22Rv1 (cell line): ENCODE measurements around the gene JHY.

ENCODE experiments used
- H3K27ac ChIP-seq: fragments of 450-650 bp; 2 replicates; pipeline ENCODE4 v1.5.1; 2017
- ZFX ChIP-seq: fragments of 450-650 bp; IDR thresholded peaks from 2 replicates; pipeline ENCODE4 v1.6.1; 2017; ENCODE audit warnings: antibody characterized with exemption, borderline replicate concordance
- TF ChIP-seq, protein P1 (sequence below): fragments of 450-650 bp; IDR thresholded peaks from 2 replicates; pipeline ENCODE4 v1.5.1; 2017; ENCODE audit warnings: mild to moderate bottlenecking

JHY gene

DNA sequence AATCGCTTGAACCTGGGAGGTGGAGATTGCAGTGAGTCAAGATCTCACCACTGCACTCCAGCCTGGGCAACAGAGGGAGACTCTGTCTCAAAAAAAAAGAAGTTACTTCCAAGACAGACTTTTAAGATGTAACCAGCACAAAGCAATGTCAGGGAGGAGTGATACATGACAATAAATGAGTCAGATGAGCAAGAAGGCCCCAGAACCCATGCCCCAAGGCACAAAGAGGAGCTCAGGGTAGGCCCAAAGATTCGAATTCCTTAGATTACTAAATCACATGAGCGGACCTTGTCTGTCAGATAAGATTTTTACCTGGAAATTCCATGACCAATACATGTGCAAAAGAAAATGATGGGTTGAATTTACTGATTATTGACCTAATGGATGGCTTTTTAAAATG, 10.5 kb upstream of the JHY start:
- no peak overlapping the region for H3K27ac ChIP-seq
- TF ChIP-seq, protein P1, sequence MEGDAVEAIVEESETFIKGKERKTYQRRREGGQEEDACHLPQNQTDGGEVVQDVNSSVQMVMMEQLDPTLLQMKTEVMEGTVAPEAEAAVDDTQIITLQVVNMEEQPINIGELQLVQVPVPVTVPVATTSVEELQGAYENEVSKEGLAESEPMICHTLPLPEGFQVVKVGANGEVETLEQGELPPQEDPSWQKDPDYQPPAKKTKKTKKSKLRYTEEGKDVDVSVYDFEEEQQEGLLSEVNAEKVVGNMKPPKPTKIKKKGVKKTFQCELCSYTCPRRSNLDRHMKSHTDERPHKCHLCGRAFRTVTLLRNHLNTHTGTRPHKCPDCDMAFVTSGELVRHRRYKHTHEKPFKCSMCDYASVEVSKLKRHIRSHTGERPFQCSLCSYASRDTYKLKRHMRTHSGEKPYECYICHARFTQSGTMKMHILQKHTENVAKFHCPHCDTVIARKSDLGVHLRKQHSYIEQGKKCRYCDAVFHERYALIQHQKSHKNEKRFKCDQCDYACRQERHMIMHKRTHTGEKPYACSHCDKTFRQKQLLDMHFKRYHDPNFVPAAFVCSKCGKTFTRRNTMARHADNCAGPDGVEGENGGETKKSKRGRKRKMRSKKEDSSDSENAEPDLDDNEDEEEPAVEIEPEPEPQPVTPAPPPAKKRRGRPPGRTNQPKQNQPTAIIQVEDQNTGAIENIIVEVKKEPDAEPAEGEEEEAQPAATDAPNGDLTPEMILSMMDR = no peak
- TF ChIP-seq ZFX = no peak

DNA sequence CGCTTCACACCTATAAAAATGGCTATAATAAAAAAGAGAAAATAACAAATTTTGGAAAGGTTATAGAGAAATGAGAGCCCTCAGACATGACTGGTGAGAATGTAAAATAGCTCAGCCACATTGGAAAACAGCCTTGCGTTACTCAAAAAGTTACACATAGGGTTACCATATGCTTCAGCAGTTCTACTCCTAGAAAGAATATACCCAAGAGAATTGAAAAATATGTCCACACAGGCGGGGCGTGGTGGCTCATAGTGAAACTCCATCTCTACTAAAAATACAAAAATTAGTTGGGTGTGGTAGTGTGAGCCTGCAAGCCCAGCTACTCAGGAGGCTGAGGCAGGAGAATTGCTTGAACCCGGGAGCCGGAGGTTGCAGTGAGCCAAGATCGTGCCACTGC, 7.6 kb upstream of the JHY start:
- TF ChIP-seq, protein P1 = no peak
- no peak for TF ChIP-seq ZFX
- H3K27ac ChIP-seq = no peak overlapping the region

DNA sequence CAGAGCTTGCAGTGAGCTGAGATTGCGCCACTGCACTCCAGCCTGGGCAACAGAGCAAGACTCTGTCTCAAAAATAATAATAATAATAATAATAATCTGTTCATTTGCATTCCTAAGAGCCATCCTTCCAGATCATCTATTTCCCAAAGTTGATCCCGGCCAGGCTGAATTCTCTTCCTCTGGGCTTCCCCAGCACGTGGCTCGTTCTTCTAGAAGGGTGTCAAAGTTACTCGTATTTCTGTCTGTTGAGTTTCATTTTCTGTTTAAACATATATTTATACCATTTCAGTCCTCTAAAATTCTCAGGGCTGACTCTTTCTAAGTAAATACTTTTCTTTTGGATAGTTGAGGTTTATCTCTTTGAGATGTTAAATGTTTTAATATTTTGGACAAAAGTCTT, 4.8 kb upstream of the JHY start:
- TF ChIP-seq, protein P1 = no peak
- no peak for TF ChIP-seq ZFX
- no peak overlapping the region for H3K27ac ChIP-seq

DNA sequence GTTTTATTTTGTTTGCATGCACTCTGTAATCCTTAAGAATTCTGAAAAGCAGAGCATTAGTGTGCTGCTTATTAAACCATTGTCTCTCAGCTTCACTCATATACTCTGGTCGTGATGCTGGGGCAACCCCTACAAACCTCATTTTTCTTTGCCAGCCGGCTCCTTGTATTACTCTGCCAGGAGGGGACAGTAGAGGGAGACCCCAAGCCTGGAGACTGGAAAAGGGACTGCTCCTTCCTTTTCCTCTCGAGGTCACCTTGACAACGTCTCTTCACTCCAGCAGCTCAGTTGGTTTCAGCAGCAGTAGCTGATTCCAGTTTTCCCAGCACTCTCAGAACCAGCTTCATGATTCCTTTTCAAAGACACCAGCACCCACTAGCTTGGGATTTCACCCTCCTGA, 2.8 kb upstream of the JHY start:
- TF ChIP-seq, protein P1 = no peak
- no peak for TF ChIP-seq ZFX
- H3K27ac ChIP-seq = no peak overlapping the region

DNA sequence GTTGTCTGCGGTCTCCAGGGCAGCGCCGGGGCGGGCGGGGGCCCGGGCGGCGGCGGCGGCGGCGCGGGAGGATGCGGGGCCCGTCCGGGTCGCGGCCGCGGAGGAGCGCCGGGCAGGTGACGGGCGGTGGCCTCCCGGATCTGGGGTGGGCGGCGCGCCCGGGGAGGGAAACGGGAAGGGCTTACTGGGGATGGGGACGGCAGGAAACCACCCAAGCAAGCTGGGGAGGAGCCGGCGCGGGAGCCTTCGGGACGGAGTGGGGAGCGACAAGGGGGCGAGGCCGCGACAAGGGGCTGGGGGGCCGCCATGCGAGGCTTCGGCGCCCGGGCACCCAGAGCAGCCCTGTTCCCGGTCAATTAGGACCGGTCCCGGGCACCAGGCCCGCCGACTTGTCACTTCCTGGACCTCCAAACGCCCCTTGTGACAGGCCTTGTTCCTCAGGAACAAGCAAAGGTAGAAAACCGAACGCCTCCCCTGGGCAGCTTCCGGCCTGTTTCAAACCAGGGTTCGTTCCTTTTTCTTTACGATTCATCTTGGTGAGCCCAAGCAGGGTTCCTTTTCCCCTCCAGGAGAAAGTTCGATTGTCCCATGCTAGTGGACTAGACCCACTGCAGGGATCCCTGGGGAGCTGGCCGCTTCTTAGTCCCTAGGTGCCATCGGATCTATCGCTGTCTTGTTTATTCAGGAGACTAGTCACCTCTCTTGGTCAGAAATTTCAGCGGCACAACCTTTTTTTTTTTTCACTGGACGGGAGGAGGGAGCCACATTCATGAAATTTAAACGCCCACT, 492 bp downstream of the JHY start:
- TF ChIP-seq, protein P1 = no peak
- no peak for TF ChIP-seq ZFX
- no peak overlapping the region for H3K27ac ChIP-seq

DNA sequence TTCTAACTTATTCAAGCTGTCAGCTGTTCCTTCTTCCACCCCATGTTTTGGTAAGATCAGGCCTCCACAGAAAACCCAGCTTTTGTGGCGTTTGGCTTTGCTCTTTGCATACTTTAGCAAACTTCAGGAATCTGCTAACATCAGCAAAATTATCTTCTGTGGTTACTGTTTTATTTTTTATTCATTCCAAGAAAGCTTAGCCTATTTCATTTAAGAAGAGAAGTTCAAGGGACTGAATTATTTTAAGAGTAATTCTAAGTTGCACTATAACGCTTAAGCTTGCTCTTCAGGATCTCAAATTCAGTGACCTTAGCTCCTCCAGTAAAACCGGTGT, 1.1 kb downstream of the JHY start:
- no peak overlapping the region for H3K27ac ChIP-seq
- no peak for TF ChIP-seq ZFX
- TF ChIP-seq, protein P1 = no peak

DNA sequence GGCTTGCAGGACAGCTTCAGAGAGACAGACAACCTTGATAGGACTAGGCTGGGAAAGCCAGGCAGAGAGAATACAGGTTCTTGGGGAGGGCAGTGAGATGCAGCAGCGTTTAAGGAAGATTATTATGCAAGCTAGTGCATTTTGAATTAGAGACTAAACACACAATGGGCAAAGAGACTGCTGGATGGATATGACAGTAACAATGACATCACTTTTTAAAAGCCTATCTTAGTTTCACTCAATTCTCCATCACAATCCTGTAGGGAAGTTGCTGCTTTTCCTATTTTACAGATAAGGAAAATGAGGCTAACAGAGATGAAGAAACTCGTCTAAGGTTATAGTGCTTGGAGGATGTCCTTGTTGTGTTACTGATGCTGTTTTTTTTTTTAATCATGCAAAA, 5.6 kb downstream of the JHY start:
- TF ChIP-seq ZFX = no peak
- TF ChIP-seq, protein P1 = no peak
- no peak overlapping the region for H3K27ac ChIP-seq
